Trophoblast cell (in vitro differentiated cells and primary cell): Measurements from ENCODE around the gene MAML3.

ENCODE experiments used
- DNase-seq, 2 donors: peaks; one replicate each; pipeline ENCODE4 v3.0.0-alpha.2; 2016
- H2AFZ ChIP-seq: 2 replicates; pipeline ENCODE4 v1.6.1; 2013; ENCODE audit warnings: low read length, moderate library complexity, mild to moderate bottlenecking; ENCODE audit not compliant: insufficient read depth, poor library complexity
- H2AK5ac ChIP-seq: 2 replicates; pipeline ENCODE4 v1.6.1; 2013; ENCODE audit warnings: mild to moderate bottlenecking, low read length
- H2BK120ac ChIP-seq: 2 replicates; pipeline ENCODE4 v1.6.1; 2013; ENCODE audit warnings: low read length, mild to moderate bottlenecking, moderate library complexity; ENCODE audit not compliant: insufficient read depth, poor library complexity
- H2BK12ac ChIP-seq: 2 replicates; pipeline ENCODE4 v1.6.1; 2013; ENCODE audit warnings: mild to moderate bottlenecking, low read length, moderate library complexity
- H2BK5ac ChIP-seq: 2 replicates; pipeline ENCODE4 v1.6.1; 2013; ENCODE audit warnings: low read length, low read depth, moderate library complexity, mild to moderate bottlenecking; ENCODE audit not compliant: poor library complexity
- H3K14ac ChIP-seq: 2 replicates; pipeline ENCODE4 v1.6.1; 2013; ENCODE audit warnings: mild to moderate bottlenecking, low read length
- H3K18ac ChIP-seq: 2 replicates; pipeline ENCODE4 v1.6.1; 2013; ENCODE audit warnings: mild to moderate bottlenecking, low read length
- H3K23ac ChIP-seq: 2 replicates; pipeline ENCODE4 v1.6.1; 2013; ENCODE audit warnings: low read length
- H3K27ac ChIP-seq: 2 replicates; pipeline ENCODE4 v1.5.1; 2013; ENCODE audit warnings: low read depth, mild to moderate bottlenecking, inconsistent platforms, low read length, moderate library complexity
- H3K27me3 ChIP-seq: 2 replicates; pipeline ENCODE4 v1.6.1; 2013; ENCODE audit warnings: inconsistent platforms, mild to moderate bottlenecking, low read length, moderate library complexity; ENCODE audit not compliant: insufficient read depth
- H3K36me3 ChIP-seq, 2 experiments: 1 replicate in 1 of 2; 2 replicates in 1 of 2; pipeline ENCODE4 v1.6.1; 2013; ENCODE audit warnings: low read length in 2 of 2, mild to moderate bottlenecking in 2 of 2, moderate library complexity in 1 of 2; ENCODE audit not compliant: insufficient read depth in 2 of 2, control insufficient read depth in 1 of 2
- H3K4ac ChIP-seq: 2 replicates; pipeline ENCODE4 v1.6.1; 2013; ENCODE audit warnings: low read depth, mild to moderate bottlenecking, low read length, moderate library complexity
- H3K4me1 ChIP-seq, 2 experiments: 1 replicate in 1 of 2; 2 replicates in 1 of 2; pipeline ENCODE4 v1.6.1; 2013; ENCODE audit warnings: low read length in 2 of 2, mild to moderate bottlenecking in 2 of 2, moderate library complexity in 1 of 2; ENCODE audit not compliant: insufficient read depth in 2 of 2, control insufficient read depth in 1 of 2
- H3K4me2 ChIP-seq: 2 replicates; pipeline ENCODE4 v1.6.1; 2013; ENCODE audit warnings: inconsistent platforms, mild to moderate bottlenecking, low read length, moderate library complexity
- H3K4me3 ChIP-seq: 2 replicates; pipeline ENCODE4 v1.5.1; 2013; ENCODE audit warnings: mild to moderate bottlenecking, low read depth, low read length, inconsistent platforms
- H3K79me1 ChIP-seq: one replicate; pipeline ENCODE4 v1.6.1; 2013; ENCODE audit warnings: low read length
- H3K79me2 ChIP-seq: 2 replicates; pipeline ENCODE4 v1.6.1; 2013; ENCODE audit warnings: low read length, mild to moderate bottlenecking; ENCODE audit not compliant: control insufficient read depth, insufficient read depth, poor library complexity
- H3K9ac ChIP-seq: 2 replicates; pipeline ENCODE4 v1.6.1; 2013; ENCODE audit warnings: mild to moderate bottlenecking, low read length
- H3K9me3 ChIP-seq: 2 replicates; pipeline ENCODE4 v1.6.1; 2013; ENCODE audit warnings: low read depth, mild to moderate bottlenecking, control low read depth, inconsistent platforms, low read length; ENCODE audit not compliant: insufficient read depth
- H4K12ac ChIP-seq: 2 replicates; pipeline ENCODE4 v1.6.1; 2013; ENCODE audit warnings: low read depth, mild to moderate bottlenecking, low read length, moderate library complexity
- H4K8ac ChIP-seq: 2 replicates; pipeline ENCODE4 v1.6.1; 2013; ENCODE audit warnings: low read depth, mild to moderate bottlenecking, low read length, moderate library complexity
- H4K91ac ChIP-seq: one replicate; pipeline ENCODE4 v1.6.1; 2013; ENCODE audit warnings: low read depth, mild to moderate bottlenecking, low read length, moderate library complexity
- WGBS: extraction: QIAGEN DNeasy Blood & Tissue Kit; methylation state at CpG from one replicate; pipeline ENCODE4 v1.1.7; 2013; ENCODE audit warnings: missing lambda C conversion rate; ENCODE audit not compliant: insufficient read length, insufficient coverage; ENCODE audit errors: extremely low coverage; 5-methylcytosine and 5-hydroxymethylcytosine counted together

The MAML3 gene

DNA sequence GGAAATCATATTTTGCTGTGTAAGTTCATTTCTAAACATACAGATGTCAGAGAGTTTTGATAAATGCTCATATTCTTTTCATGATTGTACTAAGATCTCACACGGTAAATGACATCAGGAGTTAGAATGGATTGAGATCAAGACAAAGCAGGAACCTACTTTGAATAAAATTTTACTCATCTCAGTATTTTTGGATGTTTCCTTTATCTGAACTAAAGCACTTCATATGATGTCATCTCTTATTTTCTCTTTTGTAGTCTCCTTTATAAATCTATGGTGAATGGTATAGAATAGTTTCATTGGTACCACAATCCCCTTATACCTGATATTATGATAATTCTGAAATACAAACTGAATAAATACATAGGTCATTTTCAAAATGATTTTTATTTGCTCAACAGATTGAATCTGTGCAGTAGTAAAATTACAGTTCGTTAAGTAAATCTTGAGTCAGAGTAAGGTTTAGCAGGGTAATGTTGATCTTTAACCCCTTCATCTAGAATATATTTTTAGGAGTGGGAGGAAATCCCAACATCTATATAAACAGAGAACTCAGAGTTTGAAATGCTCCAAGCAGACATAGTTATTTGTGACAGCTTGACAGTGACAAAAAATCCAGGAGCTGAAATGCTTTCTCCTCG lies 308.4 kb downstream of the MAML3 start:
- H4K8ac ChIP-seq, result no peak overlapping the region

DNA sequence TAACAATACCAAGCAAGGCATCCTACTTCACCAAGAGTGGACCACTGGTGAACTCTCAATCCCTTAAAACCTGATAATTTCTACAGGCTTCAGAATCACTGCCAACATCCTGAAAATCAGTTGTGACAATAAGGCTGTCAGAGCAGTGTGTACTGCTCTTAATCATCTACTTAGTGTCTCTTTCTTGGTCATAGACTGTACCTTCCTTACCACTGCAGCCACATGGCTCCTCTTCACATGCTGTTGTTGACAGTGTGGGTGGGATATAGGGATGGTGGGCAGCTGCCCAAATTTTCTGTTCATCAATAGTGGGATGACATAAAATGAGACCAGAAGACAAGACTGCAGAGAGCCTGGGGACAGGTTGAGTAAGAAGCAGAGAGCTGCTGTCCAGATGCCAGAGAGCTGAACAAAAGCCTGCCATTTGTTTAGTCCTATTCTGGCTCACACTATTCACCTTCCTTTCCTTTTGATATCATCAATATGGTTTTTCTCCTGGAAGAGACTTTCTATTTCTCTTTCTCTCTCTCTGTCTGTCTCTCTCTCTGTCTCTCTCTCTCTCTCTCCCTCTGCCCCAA lies 309.4 kb downstream of the MAML3 start:
- Histone ChIP-seq H3K27ac (no peak overlapping the region), H3K14ac (no peak overlapping the region), H3K79me2 (no peaks in the 10 kb centered on the region), H3K79me1 (no peaks in the 10 kb centered on the region), H2BK12ac (no peak overlapping the region), H3K27me3 (no peaks in the 10 kb centered on the region), H3K9me3 (no peaks in the 10 kb centered on the region), H3K36me3 (no peaks in the 10 kb centered on the region), H3K4me3 (no peak overlapping the region), H2BK5ac (no peak overlapping the region), H3K23ac (no peak overlapping the region), H4K12ac (no peak overlapping the region), H3K4me2 (no peak overlapping the region), H3K4ac (no peak overlapping the region), H2AFZ (no peak overlapping the region), H3K18ac (no peak overlapping the region), H3K4me1 (peaks cover 0 to 3% of the 10 kb centered on the region in 2 experiments), H2BK120ac (no peak overlapping the region), H2AK5ac (no peak overlapping the region), H4K8ac (no peak overlapping the region), H3K9ac (no peak overlapping the region), H4K91ac (no peak overlapping the region)
- no peak for DNase-seq

More for the DNA sequence above, 308.4 kb downstream of the MAML3 start:
- Histone ChIP-seq H3K14ac (no peak overlapping the region), H2BK12ac (no peak overlapping the region), H3K79me2 (no peaks in the 10 kb centered on the region), H3K4me1 (peaks cover 0 to 4% of the 10 kb centered on the region in 2 experiments), H2BK5ac (no peak overlapping the region), H3K27me3 (no peaks in the 10 kb centered on the region), H4K12ac (no peak overlapping the region), H2AK5ac (no peak overlapping the region), H3K9ac (no peak overlapping the region), H3K9me3 (no peaks in the 10 kb centered on the region), H2BK120ac (no peak overlapping the region), H3K4me2 (no peak overlapping the region), H3K27ac (no peak overlapping the region), H3K18ac (no peak overlapping the region), H3K4ac (no peak overlapping the region), H2AFZ (no peak overlapping the region), H3K23ac (no peak overlapping the region), H3K36me3 (no peaks in the 10 kb centered on the region), H3K4me3 (no peak overlapping the region), H3K79me1 (no peaks in the 10 kb centered on the region), H4K91ac (no peak overlapping the region)
- WGBS, result no CpG with 5 or more reads among the region's 3 CpGs
- DNase-seq, result no peak

DNA sequence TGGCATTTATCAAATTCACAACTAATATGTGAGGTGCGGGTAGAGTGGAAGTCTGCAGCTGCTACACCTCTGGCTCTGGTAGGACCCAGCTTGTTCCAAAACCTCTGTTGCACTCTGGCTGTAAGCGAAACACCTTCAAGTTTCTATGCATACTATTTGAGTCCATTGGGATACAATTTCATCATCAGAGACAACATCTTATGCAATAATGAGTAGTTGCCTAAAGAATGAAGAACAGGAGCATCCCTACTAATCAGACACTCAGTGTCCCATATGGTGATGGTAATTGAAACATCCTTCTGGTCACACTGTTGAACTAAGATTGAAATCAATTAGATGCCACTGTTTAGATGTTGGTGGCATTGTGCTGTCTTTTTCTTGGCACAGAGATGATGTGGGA lies 309.9 kb downstream of the MAML3 start:
- DNase-seq, result peak; percentile 4 to 63
- no peak overlapping the region for H2BK120ac ChIP-seq
- H3K27me3 ChIP-seq, result no peaks in the 10 kb centered on the region
- no peak overlapping the region for H2BK12ac ChIP-seq
- no peak overlapping the region for H4K8ac ChIP-seq
- no peak overlapping the region for H3K18ac ChIP-seq
- no peak overlapping the region for H3K4me3 ChIP-seq
- no peak overlapping the region for H4K12ac ChIP-seq
- no peak overlapping the region for H2AK5ac ChIP-seq
- no peaks in the 10 kb centered on the region for H3K4me1 ChIP-seq
- no peak overlapping the region for H3K9ac ChIP-seq
- H3K9me3 ChIP-seq, result no peaks in the 10 kb centered on the region
- no peaks in the 10 kb centered on the region for H3K79me1 ChIP-seq
- H3K23ac ChIP-seq, result no peak overlapping the region
- H3K4me2 ChIP-seq, result no peak overlapping the region
- no peak overlapping the region for H3K27ac ChIP-seq
- no peaks in the 10 kb centered on the region for H3K36me3 ChIP-seq
- H4K91ac ChIP-seq, result no peak overlapping the region
- no CpG with 5 or more reads among the region's 2 CpGs for WGBS
- H3K4ac ChIP-seq, result no peak overlapping the region
- H2BK5ac ChIP-seq, result no peak overlapping the region
- no peak overlapping the region for H2AFZ ChIP-seq
- H3K79me2 ChIP-seq, result no peaks in the 10 kb centered on the region
- no peak overlapping the region for H3K14ac ChIP-seq

DNA sequence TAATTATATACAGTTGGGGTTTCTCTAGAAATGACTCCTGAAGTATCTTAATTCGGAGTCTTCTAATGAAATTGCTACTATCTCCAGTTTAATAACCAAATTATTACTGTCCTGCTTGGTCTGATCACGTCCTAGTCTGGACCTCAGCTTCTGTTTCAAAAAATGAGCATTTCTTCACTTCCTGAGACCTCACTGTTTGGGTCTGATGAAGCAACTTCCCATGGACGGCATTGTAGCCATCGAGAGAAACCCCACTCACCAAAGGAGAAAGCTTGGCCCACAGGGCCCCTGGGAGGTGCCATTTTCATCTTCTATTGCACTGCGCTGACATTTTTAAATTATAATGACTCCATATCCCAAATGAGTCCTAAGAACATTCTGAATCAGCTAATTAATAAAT lies 310.3 kb downstream of the MAML3 start:
- no peaks in the 10 kb centered on the region for H3K79me2 ChIP-seq
- no peaks in the 10 kb centered on the region for H3K9me3 ChIP-seq
- H3K36me3 ChIP-seq, result no peaks in the 10 kb centered on the region
- no peak overlapping the region for H3K27ac ChIP-seq
- H4K12ac ChIP-seq, result no peak overlapping the region
- no peak overlapping the region for H2AFZ ChIP-seq
- H3K4me1 ChIP-seq, result no peaks in the 10 kb centered on the region
- no peak overlapping the region for H3K9ac ChIP-seq
- H3K79me1 ChIP-seq, result no peaks in the 10 kb centered on the region
- no peak overlapping the region for H2BK12ac ChIP-seq
- no peak overlapping the region for H3K4ac ChIP-seq
- no peak overlapping the region for H3K4me2 ChIP-seq
- H4K8ac ChIP-seq, result no peak overlapping the region
- no peak for DNase-seq
- H2AK5ac ChIP-seq, result no peak overlapping the region
- H3K27me3 ChIP-seq, result no peaks in the 10 kb centered on the region
- H2BK120ac ChIP-seq, result no peak overlapping the region
- H3K14ac ChIP-seq, result no peak overlapping the region
- no peak overlapping the region for H3K18ac ChIP-seq
- no peak overlapping the region for H2BK5ac ChIP-seq
- no peak overlapping the region for H4K91ac ChIP-seq
- H3K23ac ChIP-seq, result no peak overlapping the region
- WGBS, result no CpG with 5 or more reads among the region's 5 CpGs
- H3K4me3 ChIP-seq, result no peak overlapping the region
